GM18517 (cell line): Measurements from ENCODE around the gene MGAM2.

Experiments used
- ATAC-seq: cut with Tn5 transposase; IDR thresholded peaks from one replicate; pipeline ENCODE4 v1.9.1; 2021; ENCODE audit warnings: mild to moderate bottlenecking, moderate library complexity; ENCODE audit not compliant: unreplicated experiment

MGAM2 gene

GRCh38 chr7:142114207-142114606 lies 2.7 kb downstream of the MGAM2 start:
- no peak for ATAC-seq

GRCh38 chr7:142120524-142120923 lies 9.0 kb downstream of the MGAM2 start:
- no peak for ATAC-seq

GRCh38 chr7:142123184-142123583 lies 11.7 kb downstream of the MGAM2 start:
- no peak for ATAC-seq

- no peak for ATAC-seq
Measured at GRCh38 chr7:142125256-142125955, 13.9 kb downstream of the MGAM2 start.

- no peak for ATAC-seq
Measured at GRCh38 chr7:142130267-142130666, 18.7 kb downstream of the MGAM2 start.

- ATAC-seq, result no peak
Measured at GRCh38 chr7:142131439-142132185, 20.1 kb downstream of the MGAM2 start.

- ATAC-seq, result no peak
Measured at GRCh38 chr7:142133731-142134148, 22.2 kb downstream of the MGAM2 start.

- no peak for ATAC-seq
Measured at GRCh38 chr7:142134909-142135308, 23.4 kb downstream of the MGAM2 start.

GRCh38 chr7:142138996-142139395 lies 27.5 kb downstream of the MGAM2 start:
- ATAC-seq, result no peak

GRCh38 chr7:142139597-142140400 lies 28.3 kb downstream of the MGAM2 start:
- ATAC-seq, result no peak

- no peak for ATAC-seq
Measured at GRCh38 chr7:142140401-142140959, 29.0 kb downstream of the MGAM2 start.

- ATAC-seq, result no peak
Measured at GRCh38 chr7:142142702-142143101, 31.2 kb downstream of the MGAM2 start.

- no peak for ATAC-seq
Measured at GRCh38 chr7:142146124-142146523, 34.6 kb downstream of the MGAM2 start.

- no peak for ATAC-seq
Measured at GRCh38 chr7:142150356-142150755, 38.8 kb downstream of the MGAM2 start.

GRCh38 chr7:142150869-142151268 lies 39.4 kb downstream of the MGAM2 start:
- no peak for ATAC-seq

GRCh38 chr7:142152076-142152475 lies 40.6 kb downstream of the MGAM2 start:
- no peak for ATAC-seq

- ATAC-seq, result no peak
Measured at GRCh38 chr7:142153400-142153799, 41.9 kb downstream of the MGAM2 start.

GRCh38 chr7:142158736-142159496 lies 47.4 kb downstream of the MGAM2 start:
- ATAC-seq, result no peak

GRCh38 chr7:142161921-142162320 lies 50.4 kb downstream of the MGAM2 start:
- no peak for ATAC-seq

- ATAC-seq, result no peak
Measured at GRCh38 chr7:142168746-142169145, 57.2 kb downstream of the MGAM2 start.

GRCh38 chr7:142172932-142173331 lies 61.4 kb downstream of the MGAM2 start:
- ATAC-seq, result no peak
